Suprapubic skin (tissue), 4 donors: ENCODE measurements around the gene TIMP2.

ENCODE experiments used
- CTCF ChIP-seq, 2 donors: fragments of 200-600 bp in 1 of 2; fragments of 450-650 bp in 1 of 2; sonication (generic) in 1 of 2; IDR thresholded peaks; one replicate each; pipeline ENCODE4 v1.5.1; 2016 to 2019; ENCODE audit warnings: antibody characterized with exemption in 2 of 2, mild to moderate bottlenecking in 1 of 2, moderate library complexity in 1 of 2
- EP300 ChIP-seq: sonication (generic); formaldehyde crosslinking; IDR thresholded peaks from one replicate; pipeline ENCODE4 v1.6.1; 2017; ENCODE audit warnings: antibody characterized with exemption
- POLR2A ChIP-seq, 2 donors: fragments of 450-650 bp; IDR thresholded peaks; one replicate each; pipeline ENCODE4 v1.6.1; 2017; ENCODE audit warnings: antibody characterized with exemption in 2 of 2, mild to moderate bottlenecking in 2 of 2, moderate library complexity in 2 of 2
- POLR2AphosphoS5 ChIP-seq, 3 donors: sonication (generic); formaldehyde crosslinking; IDR thresholded peaks; one replicate each; pipeline ENCODE4 v1.6.1; 2017; ENCODE audit warnings: antibody characterized with exemption in 3 of 3

GRCh38 chr17:78950870-78951269 is 25.7 kb upstream of the TIMP2 start:
- TF ChIP-seq CTCF (IDR thresholded peaks at IDR 0.05) (no peak), POLR2A (IDR thresholded peaks at IDR 0.05) (no peak), POLR2AphosphoS5 (IDR thresholded peaks at IDR 0.05) (no peak), EP300 (no peak)
